Umbilical cord (tissue), 2 donors: ENCODE results near the gene PLA2G7. TPM values are rescaled to one million over a fixed set of nuclear protein-coding genes. Genes with fewer than 3 reads are reported as not detected.
"Not testable (repeated sequence)": the region's sequence is repeated elsewhere in the genome, so short reads cannot be mapped to it uniquely, and the experiment has no call there.

ENCODE experiments used
- DNase-seq: peaks from one replicate; pipeline ENCODE4 v3.0.0-alpha.2; 2015; ENCODE audit warnings: low spot score
- total RNA-seq: library from RNA; depleted of rRNA; stranded (reverse); fragments of >200 nt; gene quantifications from one replicate; pipeline ENCODE4 v1.2.3, GENCODE V29; 2014; ENCODE audit warnings: low replicate concordance; ENCODE audit not compliant: insufficient read depth

Gene PLA2G7
- total RNA-seq, 1 donor from 2014 or later, result 0.48 TPM

DNA sequence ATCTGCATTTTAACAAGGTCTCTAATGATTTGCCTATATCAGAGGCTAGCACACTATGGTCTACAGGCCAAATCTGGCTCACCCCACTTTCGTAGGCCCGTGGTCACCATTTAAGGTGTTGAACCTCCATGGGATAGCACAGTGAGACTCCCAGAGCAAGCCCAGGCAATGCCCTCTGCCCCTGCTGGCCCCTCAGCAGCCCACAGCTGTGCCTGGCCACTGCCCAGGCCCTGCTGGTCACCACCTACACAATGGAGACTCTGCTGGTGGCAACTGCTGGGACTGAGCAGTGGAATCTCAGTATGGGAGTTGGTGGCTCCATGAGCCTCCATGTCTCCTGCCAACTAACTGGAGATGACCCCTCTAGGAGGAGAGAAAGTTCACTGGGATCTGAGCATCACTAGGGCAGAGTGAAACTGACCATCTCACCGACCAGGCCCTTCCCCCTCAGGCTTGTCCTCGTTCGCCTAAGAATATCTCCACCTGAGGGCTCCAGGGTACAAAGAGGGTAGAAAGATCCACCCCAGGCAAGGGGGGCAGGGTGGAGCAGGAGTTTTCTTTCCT, 13.8 kb upstream of the PLA2G7 start:
- DNase-seq, result no peak

GRCh38 chr6:46746696-46747095, 11.5 kb upstream of the PLA2G7 start, which contains the start of gene ANKRD66:
TSS of gene ANKRD66 (plus strand) at chr6:46746933. CDS start at chr6:46751949, 5,016 bp downstream.
- DNase-seq, result peak; percentile 6

- no peak for DNase-seq
These were observed 10.8 kb upstream of the PLA2G7 start for GRCh38 chr6:46745973-46746372.

GRCh38 chr6:46744159-46744725, 9.1 kb upstream of the PLA2G7 start:
- not testable (repeated sequence) for DNase-seq

GRCh38 chr6:46743425-46744158, 8.4 kb upstream of the PLA2G7 start:
- no peak for DNase-seq

DNA sequence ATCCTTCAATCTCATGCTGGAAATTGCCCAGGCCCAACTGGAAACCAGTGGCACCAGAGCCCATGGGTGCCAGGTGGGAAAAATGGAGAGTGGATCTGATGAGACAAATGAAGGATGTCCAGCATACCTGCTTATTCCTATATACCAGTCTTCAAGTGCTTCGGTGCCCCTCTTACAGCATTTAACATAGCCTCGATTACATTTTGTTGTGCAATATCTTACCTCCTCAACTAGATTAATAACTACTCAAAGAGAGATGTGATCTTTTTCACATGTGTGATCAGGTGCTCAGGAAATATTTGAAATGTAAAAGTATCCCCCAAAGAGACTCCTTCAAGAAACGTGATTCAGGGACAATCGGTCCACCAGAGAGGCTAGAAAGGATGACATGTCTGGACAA, 6.7 kb upstream of the PLA2G7 start:
- no peak for DNase-seq

DNA sequence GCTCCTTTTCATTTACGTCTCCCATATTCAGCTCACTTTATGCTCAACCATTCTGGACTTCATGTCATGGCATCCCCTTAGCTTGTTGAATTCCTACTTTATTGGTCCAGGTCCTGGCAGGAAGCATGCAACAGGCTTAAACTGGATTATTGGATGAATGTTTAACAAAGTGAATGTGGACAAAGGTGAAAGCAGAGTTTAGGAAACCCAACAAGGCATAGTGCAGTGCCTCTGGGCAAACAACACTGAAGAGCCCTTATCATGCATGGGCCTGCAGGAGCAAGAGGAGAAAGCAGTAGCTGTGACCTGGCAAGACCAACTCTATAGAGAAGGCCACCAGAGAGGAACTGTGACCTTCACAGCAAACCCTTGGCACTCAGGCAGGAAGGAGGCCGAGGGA, 6.3 kb upstream of the PLA2G7 start:
- DNase-seq, result no peak

DNA sequence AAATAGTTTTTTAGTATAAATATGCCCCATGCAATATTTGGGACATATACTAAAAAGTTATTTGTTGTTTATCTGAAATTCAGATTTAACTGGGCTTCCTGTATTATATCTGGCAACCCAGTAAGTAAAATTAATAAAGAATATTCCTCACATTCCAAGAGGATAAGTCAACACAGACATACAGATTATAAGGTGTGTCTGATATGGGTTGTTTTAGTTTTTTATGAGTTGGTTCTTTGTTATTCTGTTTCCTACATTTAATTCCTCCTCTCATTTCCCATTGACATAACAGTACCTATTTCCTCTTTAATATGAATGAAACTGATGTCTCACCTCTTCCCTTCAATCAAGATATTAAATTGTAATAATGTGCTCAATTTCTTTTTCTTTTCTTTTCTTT, 1.7 kb upstream of the PLA2G7 start:
- no peak for DNase-seq

DNA sequence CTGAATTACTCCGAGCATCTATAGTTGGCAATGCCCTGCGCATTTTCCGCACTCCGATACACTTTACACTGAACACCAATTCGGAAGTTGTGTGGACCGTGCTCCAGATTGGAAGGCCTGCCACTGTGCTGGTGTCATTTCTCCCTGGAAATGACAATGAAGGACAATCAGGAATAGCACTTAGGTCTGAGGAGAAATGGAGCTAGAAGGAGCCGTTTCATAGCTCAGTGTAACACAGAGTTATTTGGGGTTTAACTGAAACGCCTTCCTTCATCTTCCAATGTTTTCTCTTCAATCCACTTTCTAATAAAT, 501 bp upstream of the PLA2G7 start:
- no peak for DNase-seq

DNA sequence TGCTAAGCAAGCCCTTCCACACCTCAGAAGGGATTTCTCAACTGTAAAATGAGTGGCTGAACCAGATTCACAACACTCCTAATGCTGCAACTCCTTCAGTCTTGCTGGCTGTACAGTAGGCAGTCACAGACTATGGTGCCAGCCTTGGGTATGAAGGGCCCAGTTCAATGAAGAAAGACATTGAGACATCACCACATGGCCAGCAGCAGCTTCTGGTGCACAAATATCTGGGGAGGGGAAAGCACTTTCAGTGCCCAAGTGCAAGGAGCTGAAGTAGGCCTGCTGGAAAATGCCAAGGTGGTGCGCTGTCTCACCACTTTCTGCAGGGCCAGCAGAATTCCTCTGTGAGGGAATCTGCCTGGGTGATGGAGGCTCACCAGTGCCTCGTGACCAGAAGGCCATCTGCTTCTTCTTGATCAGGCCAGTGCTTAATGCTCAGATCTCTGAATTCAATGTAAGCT, 1.8 kb downstream of the PLA2G7 start:
- no peak for DNase-seq

GRCh38 chr6:46730921-46731461, 4.2 kb downstream of the PLA2G7 start:
- DNase-seq, result no peak

- DNase-seq, result no peak
These were observed 5.3 kb downstream of the PLA2G7 start for GRCh38 chr6:46729787-46730326.

- DNase-seq, result no peak
These were observed 14.8 kb downstream of the PLA2G7 start for GRCh38 chr6:46720401-46720800.

GRCh38 chr6:46719099-46719498, 16.1 kb downstream of the PLA2G7 start:
- no peak for DNase-seq

DNA sequence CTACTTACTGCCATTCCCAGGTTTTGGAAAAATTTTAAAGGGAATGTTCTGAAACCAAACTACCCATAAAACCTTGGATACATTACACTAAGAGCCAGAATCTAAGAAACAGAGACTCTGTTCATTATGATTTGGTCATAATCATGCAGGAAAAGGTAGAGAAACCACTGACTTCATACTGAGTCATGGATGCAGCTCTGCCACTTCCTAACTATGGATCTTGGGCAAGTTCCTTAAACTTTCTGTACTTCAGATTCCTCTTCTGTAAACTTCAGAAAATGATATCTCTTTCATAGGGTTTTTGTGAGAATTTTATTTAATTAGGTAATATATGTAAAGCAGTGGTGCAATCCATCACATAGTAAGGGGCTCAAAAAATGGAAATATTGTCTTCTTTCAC, 20.0 kb downstream of the PLA2G7 start:
- DNase-seq, result no peak

DNA sequence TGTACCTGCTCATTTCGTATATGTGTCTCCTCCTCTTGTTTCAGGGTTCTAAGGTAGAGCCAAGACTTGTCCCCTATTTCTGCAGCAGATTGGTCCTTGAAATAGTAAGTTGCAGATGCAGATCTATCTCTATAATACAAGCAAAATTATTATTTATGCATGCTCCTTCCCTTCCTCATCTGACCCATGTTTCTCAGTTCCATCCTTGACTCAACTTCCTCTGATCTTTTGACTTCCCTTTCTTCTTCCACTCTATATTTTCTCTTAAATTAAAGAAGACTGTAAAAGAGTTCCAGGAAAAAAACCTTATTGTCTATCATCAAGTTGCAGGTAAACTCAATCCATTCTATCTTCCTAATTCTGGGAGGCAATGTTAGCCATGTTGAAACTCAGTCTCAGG, 23.7 kb downstream of the PLA2G7 start:
- DNase-seq, result no peak

DNA sequence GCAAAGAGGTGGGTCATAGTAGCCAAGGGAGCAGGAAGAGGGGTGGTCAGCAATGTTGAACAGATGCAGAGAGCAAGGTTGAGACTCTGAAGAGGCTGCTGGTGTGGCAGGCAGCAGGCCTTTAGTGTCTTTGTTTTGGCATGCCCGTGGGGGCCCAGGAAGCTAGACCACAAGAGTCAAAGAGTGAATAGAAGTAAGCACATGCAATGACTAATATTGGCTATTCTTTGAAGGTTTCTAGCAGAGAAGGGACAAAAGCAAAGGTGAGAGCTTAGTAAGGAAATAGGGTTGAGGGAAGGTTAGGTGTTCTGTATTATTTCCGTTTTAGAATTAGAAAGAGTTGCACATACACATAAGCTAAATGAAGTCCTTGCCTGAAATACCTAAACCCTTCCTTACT, 28.7 kb downstream of the PLA2G7 start:
- no peak for DNase-seq

DNA sequence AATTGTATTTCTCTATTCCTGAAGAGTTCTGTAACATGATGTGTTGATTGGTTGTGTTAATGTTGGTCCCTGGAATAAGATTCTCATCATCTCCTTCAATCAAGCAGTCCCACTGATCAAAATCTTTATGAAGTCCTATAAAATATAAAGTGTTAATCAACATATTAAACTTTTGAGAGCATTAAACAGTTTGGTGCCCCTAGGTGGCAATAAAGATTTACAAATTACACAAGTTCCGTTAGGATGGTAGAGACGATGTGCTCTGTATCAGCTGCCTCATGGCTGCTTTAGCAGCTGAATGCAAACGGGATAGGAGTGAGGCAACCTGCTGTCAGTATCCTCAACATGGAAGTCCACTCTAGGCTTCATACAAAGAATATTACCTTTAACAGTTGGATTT, 30.6 kb downstream of the PLA2G7 start:
- DNase-seq, result peak; percentile 15

DNA sequence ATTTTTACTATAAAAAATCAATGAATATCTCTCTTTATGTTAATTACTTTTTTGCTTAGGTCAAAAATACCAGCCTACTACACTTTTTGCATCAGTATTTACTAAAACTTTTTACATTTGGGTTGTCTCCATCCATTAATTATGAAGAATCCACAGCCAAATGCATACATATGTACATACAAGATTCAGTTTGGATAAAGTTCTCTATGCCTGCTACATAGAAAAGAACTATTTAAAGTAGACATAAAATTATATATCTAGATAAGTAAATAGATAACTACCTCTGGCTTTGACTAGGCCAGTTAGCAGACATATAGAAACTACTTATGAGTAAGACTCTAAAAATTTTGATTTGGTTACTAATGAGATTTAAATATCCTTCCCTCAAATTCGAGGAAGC, 35.2 kb downstream of the PLA2G7 start:
- no peak for DNase-seq

- no peak for DNase-seq
These were observed 44.2 kb downstream of the PLA2G7 start for GRCh38 chr6:46690911-46691451.

DNA sequence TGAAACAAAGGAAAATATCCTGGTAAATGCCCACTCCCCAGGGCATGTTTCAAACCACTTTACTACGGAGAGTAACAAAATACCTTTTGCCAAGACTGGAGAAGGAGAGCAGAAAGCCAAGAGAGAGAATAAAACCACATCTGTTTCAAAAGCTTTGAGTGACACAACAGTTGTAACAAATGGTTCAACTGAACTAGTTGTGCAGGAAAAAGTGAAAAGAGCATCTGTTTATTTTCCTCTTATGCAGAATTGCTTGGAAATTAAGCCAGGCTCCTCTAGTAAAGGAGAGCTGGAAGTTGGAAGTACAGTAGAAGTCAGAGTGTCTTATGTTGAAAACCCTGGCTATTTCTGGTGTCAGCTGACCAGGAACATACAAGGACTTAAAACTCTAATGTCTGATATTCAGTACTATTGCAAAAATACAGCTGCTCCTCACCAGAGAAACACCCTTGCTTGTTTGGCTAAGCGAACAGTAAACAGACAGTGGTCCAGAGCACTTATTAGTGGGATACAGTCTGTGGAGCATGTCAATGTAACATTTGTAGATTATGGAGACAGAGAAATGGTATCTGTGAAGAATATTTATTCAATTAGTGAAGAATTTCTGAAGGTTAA, 44.9 kb downstream of the PLA2G7 start:
- DNase-seq, result no peak

DNA sequence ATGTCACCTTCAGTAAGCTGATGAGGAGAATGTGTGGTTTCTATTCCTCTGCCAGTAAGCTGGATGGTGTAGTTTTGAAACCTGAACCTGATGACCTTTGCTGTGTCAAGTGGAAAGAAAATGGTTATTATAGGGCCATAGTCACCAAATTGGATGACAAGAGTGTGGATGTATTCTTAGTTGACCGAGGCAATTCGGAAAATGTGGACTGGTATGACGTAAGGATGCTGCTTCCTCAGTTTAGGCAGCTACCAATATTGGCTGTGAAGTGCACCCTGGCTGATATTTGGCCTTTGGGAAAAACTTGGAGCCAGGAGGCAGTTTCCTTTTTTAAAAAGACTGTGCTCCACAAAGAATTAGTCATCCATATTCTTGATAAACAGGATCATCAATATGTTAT, 45.5 kb downstream of the PLA2G7 start:
- DNase-seq, result no peak
